K562 (cell line): ENCODE data around the gene METAP1. TPM values are rescaled to one million over a fixed set of nuclear protein-coding genes. Genes with fewer than 3 reads are reported as not detected.

Experiments
- ATAC-seq: fragments of 200-7000 bp; cut with Tn5 transposase; 3 replicates; pipeline ENCODE4 v1.9.1; 2020; ENCODE audit warnings: moderate library complexity
- BruUV-seq: library from RNA; stranded (reverse); fragments of 400-500 nt; replicated peaks from 2 replicates; lab custom pipeline; 2021; lab: Mats Ljungman, UMichigan
- CTCF ChIA-PET: fragments of 300-600 bp; formaldehyde crosslinking; extraction: SDS; loops from one replicate; lab custom pipeline; 2021; ENCODE audit warnings: low intra/inter-chr PET ratio; lab: Yijun Ruan, JAX
- POLR2A ChIA-PET: fragments of 300-600, 350-650 bp; sonication (Branson Sonifier 250); formaldehyde crosslinking; extraction: SDS; loops from one replicate; lab custom pipeline; 2021; ENCODE audit warnings: antibody characterized with exemption, inconsistent platforms; lab: Yijun Ruan, JAX
- DNase-seq, 4 experiments: peaks; one replicate each; pipeline versions ENCODE4 v3.0.0 to v3.0.0-alpha.2; 2011 to 2018; ENCODE audit warnings: low spot score in 3 of 4, mixed read lengths in 3 of 4; ENCODE audit errors: extremely low read depth in 1 of 4
- FAIRE-seq: peaks from 2 replicates; lab custom pipeline; 2011; peaks lifted over from hg19 to GRCh38; lab: Jason Lieb, UNC
- H2AFZ ChIP-seq: 2 replicates; pipeline ENCODE4 v1.6.0; 2011; ENCODE audit warnings: low read depth, low read length, control low read depth, inconsistent platforms
- H3K27ac ChIP-seq: fragments of 200-600 bp; 3 replicates; pipeline ENCODE4 v1.8.0; 2011; ENCODE audit warnings: low read depth, mild to moderate bottlenecking, control low read depth, inconsistent platforms, low read length, moderate library complexity, mixed read lengths; ENCODE audit errors: extremely low read depth
- H3K27me3 ChIP-seq, 2 experiments: fragments of 300-600 bp in 1 of 2; 2 replicates in 1 of 2; 3 replicates in 1 of 2; pipeline versions ENCODE4 v1.6.0 to v1.8.0; 2011; ENCODE audit warnings: inconsistent platforms in 2 of 2, low read length in 2 of 2, mild to moderate bottlenecking in 1 of 2, mixed read lengths in 1 of 2, moderate library complexity in 1 of 2; ENCODE audit not compliant: control insufficient read depth in 2 of 2, insufficient read depth in 2 of 2
- H3K36me3 ChIP-seq: fragments of 300-600 bp; 3 replicates; pipeline ENCODE4 v1.8.0; 2011; ENCODE audit warnings: mild to moderate bottlenecking, low read length, inconsistent platforms; ENCODE audit not compliant: control insufficient read depth, insufficient read depth
- H3K4me1 ChIP-seq, 2 experiments: fragments of 200-600 bp in 1 of 2; replicated peaks in 1 of 2; 2 replicates in 1 of 2; 3 replicates in 1 of 2; pipeline versions ENCODE4 v1.5.1 to v1.8.0; 2011; ENCODE audit warnings: inconsistent platforms in 2 of 2, low read length in 2 of 2, mild to moderate bottlenecking in 1 of 2, mixed read lengths in 1 of 2, moderate library complexity in 1 of 2; ENCODE audit not compliant: control insufficient read depth in 2 of 2, insufficient read depth in 2 of 2
- H3K4me2 ChIP-seq: 2 replicates; pipeline ENCODE4 v1.6.1; 2011; ENCODE audit warnings: low read length, control low read depth, inconsistent platforms, mixed read lengths; ENCODE audit not compliant: insufficient read depth
- H3K4me3 ChIP-seq: fragments of 200-600 bp; sonication (generic), shearing (Covaris generic); 2 replicates; pipeline ENCODE4 v1.5.1; 2016; ENCODE audit warnings: control low read depth, inconsistent platforms
- H3K79me2 ChIP-seq: fragments of 200-600 bp; 3 replicates; pipeline ENCODE4 v1.8.0; 2011; ENCODE audit warnings: low read length, inconsistent platforms; ENCODE audit not compliant: control insufficient read depth, insufficient read depth
- H3K9ac ChIP-seq, 2 experiments: 2 replicates each; pipeline versions ENCODE4 v1.6.0 to v1.6.1; 2011; ENCODE audit warnings: low read depth in 2 of 2, low read length in 2 of 2, control low read depth in 1 of 2, inconsistent platforms in 1 of 2, mild to moderate bottlenecking in 1 of 2, mixed read lengths in 1 of 2; ENCODE audit not compliant: insufficient read depth in 1 of 2
- H3K9me1 ChIP-seq: one replicate; pipeline ENCODE4 v1.6.0; 2011; ENCODE audit warnings: inconsistent platforms, mild to moderate bottlenecking, low read length, moderate library complexity; ENCODE audit not compliant: control insufficient read depth, insufficient read depth
- H3K9me3 ChIP-seq: replicated peaks from 2 replicates; pipeline ENCODE4 v1.5.1; 2011; ENCODE audit warnings: low read depth, low read length, inconsistent platforms; ENCODE audit not compliant: control insufficient read depth, insufficient read depth
- H4K20me1 ChIP-seq: replicated peaks from 2 replicates; pipeline ENCODE4 v1.6.1; 2011; ENCODE audit warnings: low read length, inconsistent platforms, mixed read lengths; ENCODE audit not compliant: control insufficient read depth, insufficient read depth
- CC2D1A ChIP-seq: fragments of 450-650 bp; IDR thresholded peaks from 2 replicates; pipeline ENCODE4 v1.6.1; 2017; ENCODE audit warnings: mild to moderate bottlenecking
- E2F8 ChIP-seq: fragments of 450-650 bp; IDR thresholded peaks from 2 replicates; pipeline ENCODE4 v1.7.1; 2018; ENCODE audit warnings: mild to moderate bottlenecking, low read depth; ENCODE audit not compliant: partially characterized antibody
- MCM7 ChIP-seq, 2 experiments: fragments of 450-650 bp; IDR thresholded peaks; 2 replicates each; pipeline ENCODE4 v1.6.1; 2016 to 2018
- MTA1 ChIP-seq: fragments of 450-650 bp; IDR thresholded peaks from 2 replicates; pipeline ENCODE4 v1.6.1; 2017; ENCODE audit warnings: borderline replicate concordance
- PHB ChIP-seq: fragments of 250-450 bp; sonication (Bioruptor Pico); IDR thresholded peaks from 2 replicates; pipeline ENCODE4 v1.5.0; 2021
- RAD51 ChIP-seq: fragments of 450-650 bp; IDR thresholded peaks from 2 replicates; pipeline ENCODE4 v1.7.1; 2016; ENCODE audit warnings: low read depth, mild to moderate bottlenecking, borderline replicate concordance
- RBM39 ChIP-seq: fragments of 200-400 bp; formaldehyde crosslinking; optimal IDR thresholded peaks from 2 replicates; pipeline ENCODE3; 2018; ENCODE audit warnings: low read depth, low read length
- SRF ChIP-seq, 2 experiments: fragments of 250-450, 450-650 bp in 1 of 2; sonication (Bioruptor Pico) in 1 of 2; sonication (generic) in 1 of 2; formaldehyde crosslinking; IDR thresholded peaks; 2 replicates each; pipeline versions ENCODE4 v1.5.0 to v1.5.1; 2020 to 2022; ENCODE audit warnings: mild to moderate bottlenecking in 1 of 2, missing genetic modification reagents in 1 of 2
- TBL1XR1 ChIP-seq, 2 experiments: IDR thresholded peaks; 2 replicates each; pipeline ENCODE4 v1.6.1; 2012; ENCODE audit warnings: improper control_type of control experiment in 2 of 2, low read length in 2 of 2, mild to moderate bottlenecking in 1 of 2
- WGBS: fragments of 100-300 bp; shearing (Covaris generic); methylation state at CpG from one replicate; pipeline ENCODE4 v1.1.6; 2016; ENCODE audit warnings: low coverage, mixed read lengths; ENCODE audit not compliant: insufficient coverage; ENCODE audit errors: missing lambda C conversion rate; 5-methylcytosine and 5-hydroxymethylcytosine counted together
- in situ Hi-C: fragments of 300-500 bp; cut with MboI; formaldehyde crosslinking; loops from 4 replicates; pipeline ENCODE4 v1.15.0; 2018; ENCODE audit warnings: inconsistent platforms, mixed read lengths
- intact Hi-C: fragments of 100-400 bp; cut with micrococcal nuclease; formaldehyde crosslinking; loops from 2 replicates; pipeline ENCODE4 v1.14.2; 2022
- polyA plus RNA-seq, 8 experiments: library from polyadenylated mRNA; depleted of rRNA in 4 of 8; stranded (reverse) in 5 of 8; unstranded in 3 of 8; fragments of >200 nt; fragmentation: Nextera tagmentation in 2 of 8; fragmentation: Illumina TruSeq in 1 of 8; extraction: Ambion mirVana in 2 of 8; extraction: Trizol in 1 of 8; gene quantifications; 2 replicates each; pipeline versions ENCODE4 v1.2.1 to v1.2.3, GENCODE V29; 2011 to 2014; ENCODE audit warnings: inconsistent platforms in 1 of 8, missing spikeins in 1 of 8
- total RNA-seq, 7 experiments: library from RNA; depleted of rRNA in 6 of 7; stranded (reverse); fragments of >200 nt in 6 of 7; fragmentation: Illumina TruSeq in 2 of 7; extraction: Trizol in 2 of 7; gene quantifications; 2 replicates each; pipeline versions ENCODE4 v1.2.1 to v1.2.3, GENCODE V29; 2011 to 2021; ENCODE audit warnings: low replicate concordance in 1 of 7

The METAP1 gene
- total and polyA plus RNA-seq, 9 of the 15 experiments (the other 6 are each of a cell fraction or from before 2014, with no cell fraction given), result 31.4 to 77.6 (median 59.5) TPM

- no peak overlapping the region for H3K9ac ChIP-seq
- ChIA-PET POLR2A (no interaction called here), CTCF (no interaction called here)
- BruUV-seq, result no TSS peak
- no peak overlapping the region for H2AFZ ChIP-seq
- H3K27ac ChIP-seq, result no peak overlapping the region
- H3K9me1 ChIP-seq, result no peaks in the 10 kb centered on the region
- H3K4me2 ChIP-seq, result no peak overlapping the region
- no peaks in the 10 kb centered on the region for H3K27me3 ChIP-seq
- peak; percentile 63 for FAIRE-seq
- no peak for DNase-seq
- no peaks in the 10 kb centered on the region for H4K20me1 ChIP-seq
- WGBS, result 70% methylated on average over 4 of the region's 4 CpGs
- H3K9me3 ChIP-seq, result peaks cover 16% of the 10 kb centered on the region
- no peaks in the 10 kb centered on the region for H3K4me1 ChIP-seq
- H3K4me3 ChIP-seq, result no peak overlapping the region
- peak; percentile 33; the same call in 1 of the 2 replicates for TF ChIP-seq CC2D1A
- TF ChIP-seq SRF (CRISPR knock-in tag; IDR thresholded peaks at IDR 0.05), result peak in 1 of 2 experiments; percentile 79; a peak in 1 of 4 replicates
- no peak for TF ChIP-seq MCM7 (IDR thresholded peaks at IDR 0.05)
- peak; percentile 51 for ATAC-seq
- intact Hi-C loops, result no loop called here
- peaks cover 21% of the 10 kb centered on the region; the same call in 2 of the 3 replicates for H3K36me3 ChIP-seq
- H3K79me2 ChIP-seq, result peaks cover 99% of the 10 kb centered on the region
- in situ Hi-C loops, result no loop called here
These were observed 17.9 kb downstream of the METAP1 start for GRCh38 chr4:99013402-99013843.

- in situ Hi-C loops (no loop called here), intact Hi-C loops (no loop called here)
- Histone ChIP-seq H3K9ac (no peak overlapping the region), H3K9me1 (no peaks in the 10 kb centered on the region), H3K27ac (no peak overlapping the region), H3K4me1 (no peaks in the 10 kb centered on the region), H3K4me2 (no peak overlapping the region), H3K27me3 (no peaks in the 10 kb centered on the region), H3K4me3 (no peak overlapping the region), H3K79me2 (peaks cover 99% of the 10 kb centered on the region), H2AFZ (no peak overlapping the region), H3K36me3 (peaks cover 27% of the 10 kb centered on the region; the same call in 2 of the 3 replicates), H4K20me1 (no peaks in the 10 kb centered on the region), H3K9me3 (peaks cover 16% of the 10 kb centered on the region)
- DNase-seq (no peak), ATAC-seq (no peak), FAIRE-seq (no peak)
- BruUV-seq, result no TSS peak
- ChIA-PET POLR2A (interaction anchor here (0.9 to 1.2 kb wide), 4 partner anchors 10 to 85 kb away, joined by 3 to 5 read pairs (median 4); partner anchors contain the start of gene EIF4E), CTCF (no interaction called here)
- TF ChIP-seq RAD51, result no peak
- TF ChIP-seq E2F8, result no peak
- TF ChIP-seq MTA1, result no peak
- TF ChIP-seq PHB (CRISPR knock-in tag), result no peak
- no peak for TF ChIP-seq RBM39
- no peak for TF ChIP-seq TBL1XR1 (IDR thresholded peaks at IDR 0.05; ENCODE audit: low read length in 2 of 2)
- 85% methylated on average over 6 of the region's 6 CpGs for WGBS
These were observed 18.5 kb downstream of the METAP1 start for GRCh38 chr4:99013884-99014523.
